ENCODE data around the gene ST8SIA4. TPM values are rescaled to one million over a fixed set of nuclear protein-coding genes. Genes with fewer than 3 reads are reported as not detected.
"Not testable (repeated sequence)": the region's sequence is repeated elsewhere in the genome, so short reads cannot be mapped to it uniquely, and the experiment has no call there.

The ST8SIA4 gene
- total RNA-seq, 4 donors from 2014 or later: 0.93 to 4.5 (median 1.3) TPM

- Histone ChIP-seq H3K9me3 (no peaks in the 10 kb centered on the region), H3K27ac (no peak overlapping the region), H3K36me3 (no peaks in the 10 kb centered on the region), H3K27me3 (no peaks in the 10 kb centered on the region), H3K4me1 (no peaks in the 10 kb centered on the region), H3K4me3 (no peak overlapping the region)
- in situ Hi-C loops (cut with MboI; ENCODE audit: low sequenced_read_pairs in 4 of 4): no loop called here
- TF ChIP-seq CTCF (IDR thresholded peaks at IDR 0.05 in 4 of 5, conservative IDR thresholded peaks at IDR 0.05 in 1 of 5) (no peak), POLR2A (IDR thresholded peaks at IDR 0.05) (no peak)
- ATAC-seq (no peak), DNase-seq (no peak)
- intact Hi-C loops (cut with DNase I; ENCODE audit: low total_unique reads): no loop called here
These were observed 112.1 kb downstream of the ST8SIA4 start for GRCh38 chr5:100790951-100791350.

- Histone ChIP-seq H3K36me3 (no peaks in the 10 kb centered on the region), H3K4me1 (no peaks in the 10 kb centered on the region), H3K9me3 (no peaks in the 10 kb centered on the region), H3K27me3 (no peaks in the 10 kb centered on the region), H3K27ac (no peak overlapping the region), H3K4me3 (no peak overlapping the region)
- DNase-seq (no peak), ATAC-seq (no peak)
- TF ChIP-seq POLR2A (IDR thresholded peaks at IDR 0.05) (no peak), CTCF (IDR thresholded peaks at IDR 0.05 in 4 of 5, conservative IDR thresholded peaks at IDR 0.05 in 1 of 5) (no peak)
- in situ Hi-C loops (cut with MboI; ENCODE audit: low sequenced_read_pairs in 4 of 4) (no loop called here), intact Hi-C loops (cut with DNase I; ENCODE audit: low total_unique reads) (no loop called here)
These were observed 112.9 kb downstream of the ST8SIA4 start for GRCh38 chr5:100790170-100790665.

GRCh38 chr5:100789694-100790093, 113.4 kb downstream of the ST8SIA4 start:
- TF ChIP-seq POLR2A (IDR thresholded peaks at IDR 0.05) (no peak), CTCF (IDR thresholded peaks at IDR 0.05 in 4 of 5, conservative IDR thresholded peaks at IDR 0.05 in 1 of 5) (no peak)
- intact Hi-C loops (cut with DNase I; ENCODE audit: low total_unique reads): no loop called here
- no peak for ATAC-seq
- no peaks in the 10 kb centered on the region for H3K4me1 ChIP-seq
- no peak overlapping the region for H3K27ac ChIP-seq
- no peaks in the 10 kb centered on the region for H3K27me3 ChIP-seq
- in situ Hi-C loops (cut with MboI; ENCODE audit: low sequenced_read_pairs in 4 of 4): no loop called here
- H3K9me3 ChIP-seq: no peaks in the 10 kb centered on the region
- H3K36me3 ChIP-seq: no peaks in the 10 kb centered on the region
- no peak for DNase-seq
- H3K4me3 ChIP-seq: no peak overlapping the region

- intact Hi-C loops (cut with DNase I; ENCODE audit: low total_unique reads): no loop called here
- TF ChIP-seq CTCF (IDR thresholded peaks at IDR 0.05 in 4 of 5, conservative IDR thresholded peaks at IDR 0.05 in 1 of 5) (no peak), POLR2A (IDR thresholded peaks at IDR 0.05) (no peak)
- no peaks in the 10 kb centered on the region for H3K27me3 ChIP-seq
- no peak overlapping the region for H3K27ac ChIP-seq
- H3K36me3 ChIP-seq: no peaks in the 10 kb centered on the region
- no peaks in the 10 kb centered on the region for H3K9me3 ChIP-seq
- DNase-seq (no peak), ATAC-seq (no peak)
- in situ Hi-C loops (cut with MboI; ENCODE audit: low sequenced_read_pairs in 4 of 4): no loop called here
- H3K4me1 ChIP-seq: no peaks in the 10 kb centered on the region
- no peak overlapping the region for H3K4me3 ChIP-seq
These were observed 114.7 kb downstream of the ST8SIA4 start for GRCh38 chr5:100788417-100788816.

GRCh38 chr5:100787648-100788047, 115.4 kb downstream of the ST8SIA4 start:
- in situ Hi-C loops (cut with MboI; ENCODE audit: low sequenced_read_pairs in 4 of 4): no loop called here
- Histone ChIP-seq H3K36me3 (no peaks in the 10 kb centered on the region), H3K9me3 (no peaks in the 10 kb centered on the region), H3K27me3 (no peaks in the 10 kb centered on the region), H3K4me3 (no peak overlapping the region), H3K27ac (no peak overlapping the region), H3K4me1 (no peaks in the 10 kb centered on the region)
- TF ChIP-seq CTCF (IDR thresholded peaks at IDR 0.05 in 4 of 5, conservative IDR thresholded peaks at IDR 0.05 in 1 of 5) (no peak), POLR2A (IDR thresholded peaks at IDR 0.05) (no peak)
- no peak for ATAC-seq
- DNase-seq: no peak
- intact Hi-C loops (cut with DNase I; ENCODE audit: low total_unique reads): no loop called here

- H3K9me3 ChIP-seq; H3K4me1 ChIP-seq; DNase-seq; intact Hi-C loops (cut with DNase I; ENCODE audit: low total_unique reads); in situ Hi-C loops (cut with MboI; ENCODE audit: low sequenced_read_pairs in 4 of 4); H3K27me3 ChIP-seq; ATAC-seq; H3K27ac ChIP-seq; H3K4me3 ChIP-seq; H3K36me3 ChIP-seq: not testable (repeated sequence)
These were observed 117.5 kb downstream of the ST8SIA4 start for GRCh38 chr5:100785536-100785935.

Data from gastrocnemius medialis (tissue), 4 donors.